HG03354 (cell line): ENCODE results near the gene OR10D3.
"Not testable (repeated sequence)": the region's sequence is repeated elsewhere in the genome, so short reads cannot be mapped to it uniquely, and the experiment has no call there.

Source experiments
- ATAC-seq: cut with Tn5 transposase; IDR thresholded peaks from one replicate; pipeline ENCODE4 v1.9.1; 2021; ENCODE audit warnings: mild to moderate bottlenecking; ENCODE audit not compliant: unreplicated experiment, poor library complexity, severe bottlenecking

The OR10D3 gene

GRCh38 chr11:124193221-124194010 lies 10.3 kb downstream of the OR10D3 start:
- ATAC-seq, result peak; percentile 83

GRCh38 chr11:124194293-124195188 lies 11.4 kb downstream of the OR10D3 start:
- no peak for ATAC-seq

DNA sequence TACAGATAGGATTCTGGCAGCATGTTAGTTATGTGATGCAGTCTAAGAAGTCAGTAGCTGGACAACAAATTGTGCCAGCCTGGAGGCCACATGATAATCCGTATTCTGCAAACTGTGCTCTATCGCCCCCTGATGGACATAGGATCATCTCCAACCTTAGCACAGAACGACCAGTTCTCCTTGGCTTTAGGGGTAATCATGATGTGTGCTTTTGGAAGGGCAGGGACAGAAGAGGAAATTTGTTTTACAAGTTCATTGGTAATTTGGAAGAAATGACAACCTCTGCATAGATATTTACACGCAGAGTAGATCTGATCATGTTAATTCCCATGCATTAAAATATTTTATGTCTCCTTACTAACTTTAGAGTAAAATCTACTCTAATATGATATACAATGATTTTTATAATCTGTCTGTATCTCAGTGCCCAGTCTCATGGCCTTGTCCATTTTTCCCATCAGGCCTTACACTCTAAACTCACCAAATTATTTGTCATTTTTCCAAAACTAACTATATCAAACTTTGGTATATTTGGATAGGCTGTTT lies 12.1 kb downstream of the OR10D3 start:
- peak; percentile 81 for ATAC-seq

DNA sequence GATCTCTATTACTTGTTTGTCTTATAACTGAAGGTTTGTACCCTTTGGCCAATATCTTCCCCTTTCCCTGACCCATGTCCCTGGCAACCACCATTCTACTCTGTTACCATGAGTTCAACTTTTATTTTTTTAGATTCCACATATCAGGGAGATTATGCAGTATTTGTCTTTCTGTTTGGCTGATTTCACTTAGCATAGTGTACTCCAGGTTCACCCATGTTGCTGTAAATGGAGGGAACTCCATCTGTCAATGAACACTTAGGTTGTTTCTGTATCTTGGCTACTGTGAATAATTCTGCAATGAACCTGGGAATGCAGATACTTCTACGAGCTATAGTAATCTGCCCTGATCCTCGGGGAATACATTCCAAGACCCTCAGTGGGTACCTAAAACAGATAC lies 14.9 kb downstream of the OR10D3 start:
- no peak for ATAC-seq

DNA sequence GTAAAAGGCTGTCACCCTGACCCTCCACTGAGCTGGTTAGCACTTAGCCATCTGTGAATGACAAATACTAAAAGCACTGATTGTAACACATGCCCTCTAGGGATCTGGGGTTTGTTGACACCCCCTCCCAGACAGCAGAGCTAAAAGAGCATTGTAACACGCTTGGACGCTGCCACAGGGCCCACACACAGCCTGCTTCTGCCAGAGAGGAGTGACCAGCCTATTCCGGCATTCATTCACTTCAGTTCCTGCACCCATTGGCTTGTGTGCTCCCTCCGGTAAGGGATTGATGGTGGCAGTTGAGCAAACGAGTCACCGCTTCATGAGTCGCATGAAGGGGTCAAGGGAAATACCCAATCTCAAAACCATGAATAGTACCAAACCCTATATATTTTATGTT lies 15.8 kb downstream of the OR10D3 start:
- ATAC-seq, result no peak

- no peak for ATAC-seq
Observed at GRCh38 chr11:124199702-124200101, 16.6 kb downstream of the OR10D3 start.

GRCh38 chr11:124200671-124201070 lies 17.5 kb downstream of the OR10D3 start:
- ATAC-seq, result no peak

GRCh38 chr11:124202951-124203350 lies 19.8 kb downstream of the OR10D3 start:
- ATAC-seq, result no peak

- no peak for ATAC-seq
Observed at GRCh38 chr11:124204008-124204407, 20.9 kb downstream of the OR10D3 start.

- no peak for ATAC-seq
Observed at GRCh38 chr11:124207102-124207792, 24.1 kb downstream of the OR10D3 start.

- ATAC-seq, result no peak
Observed at GRCh38 chr11:124209824-124210357, 26.7 kb downstream of the OR10D3 start.

DNA sequence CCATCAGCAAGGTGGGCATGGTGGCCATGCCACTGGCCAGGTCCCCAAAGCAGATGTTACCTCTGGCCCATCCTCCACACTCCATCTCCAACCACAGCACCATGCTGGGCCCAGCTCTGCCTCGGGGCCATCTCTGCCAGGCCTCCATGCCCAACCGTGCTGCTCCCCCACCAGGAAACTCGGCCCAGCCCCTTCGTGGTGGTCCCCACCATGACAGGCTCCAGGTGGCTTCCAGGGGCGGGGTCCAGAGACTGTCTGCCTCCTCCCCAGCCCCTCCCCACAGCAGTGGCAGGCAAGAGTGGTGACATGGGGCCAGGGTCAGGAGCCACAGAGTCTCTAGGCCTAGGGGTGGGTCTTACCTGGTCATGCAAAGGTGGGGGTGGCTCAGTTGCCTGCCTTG lies 27.3 kb downstream of the OR10D3 start:
- ATAC-seq, result no peak

DNA sequence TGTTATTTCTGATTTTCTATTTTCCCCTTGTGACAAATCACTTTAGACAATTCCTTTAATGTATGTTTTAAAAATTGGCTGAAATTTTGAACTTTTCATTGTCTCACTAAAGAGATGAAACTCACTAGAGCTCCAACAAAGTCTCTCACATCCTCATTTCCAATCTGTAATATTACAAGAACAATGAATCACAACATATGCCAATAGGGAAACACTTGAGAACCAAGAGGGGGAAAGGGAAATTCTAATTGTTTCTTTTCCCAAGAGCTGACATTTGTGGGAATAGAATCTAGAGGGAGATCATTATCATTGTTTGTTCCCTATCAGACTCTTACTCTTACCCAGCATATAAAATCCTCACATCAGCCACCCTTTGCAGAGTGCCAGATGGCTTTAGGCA lies 28.2 kb downstream of the OR10D3 start:
- ATAC-seq, result no peak

DNA sequence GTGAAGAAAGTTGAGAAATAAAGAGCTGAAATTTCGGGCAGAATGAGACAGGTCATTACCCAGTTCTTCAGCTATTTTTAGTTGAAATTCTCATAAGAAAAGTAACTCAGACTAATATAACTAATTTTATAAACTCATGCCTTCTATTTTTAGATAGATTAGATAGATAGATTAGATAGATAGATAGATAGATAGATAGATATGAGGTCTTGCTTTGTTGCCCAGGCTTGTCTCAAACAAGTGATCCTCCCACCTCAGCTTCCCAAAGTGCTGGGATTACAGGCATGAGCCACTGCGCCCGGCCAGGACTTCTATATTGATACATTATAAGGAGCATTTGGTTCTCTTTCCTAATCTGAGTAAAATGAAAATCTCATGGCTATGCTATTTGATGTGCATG lies 30.9 kb downstream of the OR10D3 start:
- ATAC-seq, result no peak

DNA sequence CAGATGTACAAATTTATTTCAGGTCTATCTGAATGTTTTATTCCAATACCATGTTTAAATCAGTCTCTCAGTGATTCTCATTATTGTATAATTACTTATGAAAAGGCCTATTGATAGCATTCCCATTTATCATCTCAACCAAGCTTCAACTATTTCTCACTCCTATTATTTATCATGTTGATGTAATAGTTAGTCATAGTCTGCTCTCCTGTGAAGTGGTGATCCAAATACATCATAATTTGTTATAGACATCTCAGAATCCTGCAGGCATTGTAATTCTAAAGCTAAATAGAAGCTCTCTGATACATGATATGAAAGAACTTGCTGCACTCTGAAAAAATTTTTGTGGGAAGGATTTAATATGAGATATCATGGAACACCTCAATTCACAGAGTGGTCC lies 36.0 kb downstream of the OR10D3 start:
- no peak for ATAC-seq

GRCh38 chr11:124222407-124222806 lies 39.3 kb downstream of the OR10D3 start:
- no peak for ATAC-seq

DNA sequence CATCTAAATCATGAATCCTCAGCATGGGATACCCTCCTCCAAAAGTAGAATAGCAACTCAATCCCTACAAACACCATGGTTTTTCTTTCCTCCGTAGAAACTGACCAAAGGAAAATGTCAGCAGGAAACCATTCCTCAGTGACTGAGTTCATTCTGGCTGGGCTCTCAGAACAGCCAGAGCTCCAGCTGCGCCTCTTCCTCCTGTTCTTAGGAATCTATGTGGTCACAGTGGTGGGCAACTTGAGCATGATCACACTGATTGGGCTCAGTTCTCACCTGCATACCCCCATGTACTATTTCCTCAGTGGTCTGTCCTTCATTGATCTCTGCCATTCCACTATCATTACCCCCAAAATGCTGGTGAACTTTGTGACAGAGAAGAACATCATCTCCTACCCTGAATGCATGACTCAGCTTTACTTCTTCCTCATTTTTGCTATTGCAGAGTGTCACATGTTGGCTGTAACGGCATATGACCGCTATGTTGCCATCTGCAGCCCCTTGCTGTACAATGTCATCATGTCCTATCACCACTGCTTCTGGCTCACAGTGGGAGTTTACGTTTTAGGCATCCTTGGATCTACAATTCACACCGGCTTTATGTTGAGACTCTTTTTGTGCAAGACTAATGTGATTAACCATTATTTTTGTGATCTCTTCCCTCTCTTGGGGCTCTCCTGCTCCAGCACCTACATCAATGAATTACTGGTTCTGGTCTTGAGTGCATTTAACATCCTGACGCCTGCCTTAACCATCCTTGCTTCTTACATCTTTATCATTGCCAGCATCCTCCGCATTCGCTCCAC lies 41.7 kb downstream of the OR10D3 start:
- not testable (repeated sequence) for ATAC-seq

DNA sequence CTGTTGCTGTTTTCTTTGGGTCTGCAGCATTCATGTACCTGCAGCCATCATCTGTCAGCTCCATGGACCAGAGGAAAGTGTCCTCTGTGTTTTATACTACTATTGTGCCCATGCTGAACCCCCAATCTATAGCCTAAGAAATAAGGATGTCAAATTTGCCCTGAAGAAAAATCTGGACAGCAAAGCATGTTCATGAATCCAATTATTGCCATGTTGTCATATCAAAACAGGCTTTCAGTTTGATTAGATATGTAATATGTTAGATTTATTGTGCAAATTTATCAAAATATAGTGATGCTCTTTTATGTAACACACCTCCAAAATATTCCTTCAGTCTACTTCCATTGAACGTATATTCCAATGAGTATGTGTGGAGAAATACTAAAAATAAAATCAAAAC lies 42.3 kb downstream of the OR10D3 start:
- no peak for ATAC-seq

GRCh38 chr11:124233376-124233775 lies 50.2 kb downstream of the OR10D3 start:
- ATAC-seq, result no peak
